Measurements from ENCODE around the gene VGF. TPM values are rescaled to one million over a fixed set of nuclear protein-coding genes. Genes with fewer than 3 reads are reported as not detected.

Gene VGF
- total RNA-seq, 1 donor from 2014 or later, result 51.8 TPM

GRCh38 chr7:101140339-101140699, 25.1 kb downstream of the VGF start:
- FAIRE-seq, result no peak
- Histone ChIP-seq H3K9me3 (ENCODE audit: insufficient read depth, low read depth, low read length) (no peaks in the 10 kb centered on the region), H3K9ac (ENCODE audit: low read length) (no peak overlapping the region), H3K27me3 (ENCODE audit: insufficient read depth, low read length) (no peaks in the 10 kb centered on the region), H3K4me2 (ENCODE audit: low read length) (no peak overlapping the region), H2AFZ (ENCODE audit: low read depth, low read length) (no peak overlapping the region), H3K4me1 (ENCODE audit: insufficient read depth, low read length) (peaks cover 24% of the 10 kb centered on the region), H3K79me2 (ENCODE audit: insufficient read depth, low read length) (no peaks in the 10 kb centered on the region), H3K4me3 (ENCODE audit: insufficient read depth, low read depth, low read length) (no peak overlapping the region), H4K20me1 (ENCODE audit: insufficient read depth, low read length) (peaks cover 27% of the 10 kb centered on the region), H3K27ac (ENCODE audit: low read depth, low read length) (no peak overlapping the region), H3K36me3 (ENCODE audit: insufficient read depth, low read length) (peaks cover 22% of the 10 kb centered on the region)
- no peak for DNase-seq (ENCODE audit: low read depth)
- Mint-ChIP-seq H3K4me1 (ENCODE audit: low read depth, unreplicated experiment) (peaks cover 28% of the 10 kb centered on the region), H3K27me3 (ENCODE audit: low read depth, unreplicated experiment) (peaks cover 1% of the 10 kb centered on the region), H3K9me3 (ENCODE audit: unreplicated experiment) (no peaks in the 10 kb centered on the region), H3K27ac (ENCODE audit: unreplicated experiment) (peak overlapping the region; percentile 37), H3K4me3 (ENCODE audit: unreplicated experiment) (no peak overlapping the region), H3K36me3 (ENCODE audit: low read depth, unreplicated experiment) (peaks cover 10% of the 10 kb centered on the region)
- no peak for TF ChIP-seq EZH2 (IDR thresholded peaks at IDR 0.05; ENCODE audit: insufficient read depth, low read length)
- no peak for TF ChIP-seq CTCF (IDR thresholded peaks at IDR 0.05; ENCODE audit: insufficient read depth, low read depth, low read length)

GRCh38 chr7:101138213-101138870, 27.0 kb downstream of the VGF start:
- Histone ChIP-seq H2AFZ (ENCODE audit: low read depth, low read length) (no peak overlapping the region), H3K4me3 (ENCODE audit: insufficient read depth, low read depth, low read length) (no peak overlapping the region), H3K36me3 (ENCODE audit: insufficient read depth, low read length) (peaks cover 39% of the 10 kb centered on the region), H3K4me2 (ENCODE audit: low read length) (peak overlapping the region; percentile 63), H3K9ac (ENCODE audit: low read length) (peak overlapping the region; percentile 61), H3K27me3 (ENCODE audit: insufficient read depth, low read length) (no peaks in the 10 kb centered on the region), H3K9me3 (ENCODE audit: insufficient read depth, low read depth, low read length) (no peaks in the 10 kb centered on the region), H3K4me1 (ENCODE audit: insufficient read depth, low read length) (peaks cover 42% of the 10 kb centered on the region), H3K27ac (ENCODE audit: low read depth, low read length) (peak overlapping the region; percentile 81), H3K79me2 (ENCODE audit: insufficient read depth, low read length) (no peaks in the 10 kb centered on the region), H4K20me1 (ENCODE audit: insufficient read depth, low read length) (peaks cover 47% of the 10 kb centered on the region)
- peaks cover 18% of the 10 kb centered on the region for H3K36me3 Mint-ChIP-seq (ENCODE audit: low read depth, unreplicated experiment)
- H3K4me1 Mint-ChIP-seq (ENCODE audit: low read depth, unreplicated experiment), result peaks cover 40% of the 10 kb centered on the region
- TF ChIP-seq EZH2 (IDR thresholded peaks at IDR 0.05; ENCODE audit: insufficient read depth, low read length), result no peak
- peak; percentile 30 for TF ChIP-seq CTCF (IDR thresholded peaks at IDR 0.05; ENCODE audit: insufficient read depth, low read depth, low read length)
- no peaks in the 10 kb centered on the region for H3K27me3 Mint-ChIP-seq (ENCODE audit: low read depth, unreplicated experiment)
- peak; percentile 26 for FAIRE-seq
- DNase-seq (ENCODE audit: low read depth), result peak; percentile 95
- H3K27ac Mint-ChIP-seq (ENCODE audit: unreplicated experiment), result peak overlapping the region; percentile 88
- peak overlapping the region; percentile 70 for H3K4me3 Mint-ChIP-seq (ENCODE audit: unreplicated experiment)
- no peaks in the 10 kb centered on the region for H3K9me3 Mint-ChIP-seq (ENCODE audit: unreplicated experiment)

- Histone ChIP-seq H2AFZ (ENCODE audit: low read depth, low read length) (no peak overlapping the region), H3K27me3 (ENCODE audit: insufficient read depth, low read length) (no peaks in the 10 kb centered on the region), H3K4me1 (ENCODE audit: insufficient read depth, low read length) (peaks cover 43% of the 10 kb centered on the region), H3K27ac (ENCODE audit: low read depth, low read length) (peak overlapping the region; percentile 81), H4K20me1 (ENCODE audit: insufficient read depth, low read length) (peaks cover 53% of the 10 kb centered on the region), H3K9me3 (ENCODE audit: insufficient read depth, low read depth, low read length) (no peaks in the 10 kb centered on the region), H3K36me3 (ENCODE audit: insufficient read depth, low read length) (peaks cover 44% of the 10 kb centered on the region), H3K79me2 (ENCODE audit: insufficient read depth, low read length) (no peaks in the 10 kb centered on the region), H3K4me2 (ENCODE audit: low read length) (peak overlapping the region; percentile 63), H3K9ac (ENCODE audit: low read length) (peak overlapping the region; percentile 61), H3K4me3 (ENCODE audit: insufficient read depth, low read depth, low read length) (no peak overlapping the region)
- Mint-ChIP-seq H3K4me3 (ENCODE audit: unreplicated experiment) (peak overlapping the region; percentile 70), H3K27ac (ENCODE audit: unreplicated experiment) (peak overlapping the region; percentile 88), H3K4me1 (ENCODE audit: low read depth, unreplicated experiment) (peaks cover 42% of the 10 kb centered on the region), H3K9me3 (ENCODE audit: unreplicated experiment) (no peaks in the 10 kb centered on the region), H3K36me3 (ENCODE audit: low read depth, unreplicated experiment) (peaks cover 20% of the 10 kb centered on the region), H3K27me3 (ENCODE audit: low read depth, unreplicated experiment) (no peaks in the 10 kb centered on the region)
- no peak for TF ChIP-seq EZH2 (IDR thresholded peaks at IDR 0.05; ENCODE audit: insufficient read depth, low read length)
- TF ChIP-seq CTCF (IDR thresholded peaks at IDR 0.05; ENCODE audit: insufficient read depth, low read depth, low read length), result no peak
- DNase-seq (ENCODE audit: low read depth), result no peak
- no peak for FAIRE-seq
Observed at GRCh38 chr7:101137651-101138212, 27.6 kb downstream of the VGF start.

Data from astrocyte (in vitro differentiated cells and primary cell).